Prostate gland (tissue), 2 donors: ENCODE data around the gene NEK6. TPM values are rescaled to one million over a fixed set of nuclear protein-coding genes. Genes with fewer than 3 reads are reported as not detected.

Experiments used
- DNase-seq: peaks from one replicate; pipeline ENCODE4 v3.0.0-alpha.2; 2019; ENCODE audit warnings: low spot score
- H3K27ac ChIP-seq, 2 donors: fragments of 200-600 bp; sonication (generic); 2 replicates each; pipeline ENCODE4 v1.5.1; 2017 to 2019
- H3K27me3 ChIP-seq: fragments of 200-600 bp; sonication (generic); replicated peaks from 2 replicates; pipeline ENCODE4 v1.5.1; 2019; ENCODE audit not compliant: insufficient read depth
- H3K36me3 ChIP-seq, 2 donors: fragments of 200-600 bp; sonication (generic); 1 replicate in 1 of 2; 2 replicates in 1 of 2; pipeline versions ENCODE4 v1.5.1 to v1.8.1; 2017 to 2019
- H3K4me1 ChIP-seq: fragments of 200-600 bp; sonication (generic); replicated peaks from 2 replicates; pipeline ENCODE4 v1.5.1; 2019
- H3K4me3 ChIP-seq, 2 donors: fragments of 200-600 bp; sonication (generic); 2 replicates each; pipeline ENCODE4 v1.5.1; 2017 to 2019
- H3K9me3 ChIP-seq: fragments of 200-600 bp; sonication (generic); 2 replicates; pipeline ENCODE4 v1.5.1; 2017
- CTCF ChIP-seq, 4 experiments: fragments of 200-600 bp in 2 of 4; fragments of 450-650 bp in 2 of 4; sonication (generic) in 2 of 4; IDR thresholded peaks; 1 replicate in 3 of 4; 2 replicates in 1 of 4; pipeline ENCODE4 v1.5.1; 2016 to 2019; ENCODE audit warnings: antibody characterized with exemption in 4 of 4, mild to moderate bottlenecking in 2 of 4, moderate library complexity in 2 of 4
- POLR2A ChIP-seq: fragments of 450-650 bp; IDR thresholded peaks from one replicate; pipeline ENCODE4 v1.6.1; 2016; ENCODE audit warnings: antibody characterized with exemption, mild to moderate bottlenecking
- POLR2AphosphoS5 ChIP-seq: sonication (generic); formaldehyde crosslinking; IDR thresholded peaks from one replicate; pipeline ENCODE4 v1.6.1; 2017; ENCODE audit warnings: antibody characterized with exemption
- WGBS: methylation state at CpG from one replicate; pipeline ENCODE4 v1.1.5; 2018; 5-methylcytosine and 5-hydroxymethylcytosine counted together
- intact Hi-C: fragments of 100-400 bp; cut with DNase I; formaldehyde crosslinking; loops from one replicate; pipeline ENCODE4 v1.14.2; 2022
- total RNA-seq, 2 donors: library from RNA; depleted of rRNA; stranded (reverse); fragments of >200 nt; gene quantifications; one replicate each; pipeline ENCODE4 v1.1.0, GENCODE V29; 2016

Gene NEK6
- total RNA-seq, 2 donors from 2014 or later = 32.3 to 44.2 TPM

- intact Hi-C loops = no loop called here
- Histone ChIP-seq H3K9me3 (no peaks in the 10 kb centered on the region), H3K27ac (no peak overlapping the region), H3K4me1 (no peaks in the 10 kb centered on the region), H3K36me3 (no peaks in the 10 kb centered on the region), H3K4me3 (no peak overlapping the region), H3K27me3 (no peaks in the 10 kb centered on the region)
- WGBS = 98% methylated on average over 5 of the region's 5 CpGs
- TF ChIP-seq CTCF (IDR thresholded peaks at IDR 0.05) = no peak
- no peak for TF ChIP-seq POLR2AphosphoS5
- no peak for TF ChIP-seq POLR2A
- DNase-seq = no peak
These were observed 79.8 kb downstream of the NEK6 start for GRCh38 chr9:124337562-124337961.

GRCh38 chr9:124339603-124340146 is 81.9 kb downstream of the NEK6 start:
- H3K4me1 ChIP-seq = no peaks in the 10 kb centered on the region

GRCh38 chr9:124340219-124341069 is 82.7 kb downstream of the NEK6 start:
- Histone ChIP-seq H3K27ac (no peak overlapping the region), H3K9me3 (no peaks in the 10 kb centered on the region), H3K4me3 (no peak overlapping the region), H3K27me3 (no peaks in the 10 kb centered on the region), H3K36me3 (no peaks in the 10 kb centered on the region), H3K4me1 (no peaks in the 10 kb centered on the region)
- DNase-seq = no peak
- 88% methylated on average over 17 of the region's 18 CpGs for WGBS
- intact Hi-C loops = no loop called here
- no peak for TF ChIP-seq CTCF (IDR thresholded peaks at IDR 0.05)
- TF ChIP-seq POLR2AphosphoS5 = no peak
- no peak for TF ChIP-seq POLR2A

More at GRCh38 chr9:124339603-124340146, 81.9 kb downstream of the NEK6 start:
- Histone ChIP-seq H3K27me3 (no peaks in the 10 kb centered on the region), H3K9me3 (no peaks in the 10 kb centered on the region), H3K27ac (no peak overlapping the region), H3K36me3 (no peaks in the 10 kb centered on the region), H3K4me3 (no peak overlapping the region)
- intact Hi-C loops = no loop called here
- TF ChIP-seq POLR2AphosphoS5 = no peak
- no peak for DNase-seq
- 70% methylated on average over 13 of the region's 13 CpGs for WGBS

- DNase-seq = no peak
- H3K4me3 ChIP-seq = no peak overlapping the region
- intact Hi-C loops = no loop called here
- H3K4me1 ChIP-seq = no peaks in the 10 kb centered on the region
- WGBS = 83% methylated on average over 21 of the region's 21 CpGs
- no peaks in the 10 kb centered on the region for H3K27me3 ChIP-seq
- no peak for TF ChIP-seq POLR2A
- no peak for TF ChIP-seq CTCF (IDR thresholded peaks at IDR 0.05)
- TF ChIP-seq POLR2AphosphoS5 = no peak
- no peaks in the 10 kb centered on the region for H3K9me3 ChIP-seq
- no peak overlapping the region for H3K27ac ChIP-seq
- no peaks in the 10 kb centered on the region for H3K36me3 ChIP-seq
These were observed 83.9 kb downstream of the NEK6 start for GRCh38 chr9:124341455-124342170.

- intact Hi-C loops = no loop called here
- Histone ChIP-seq H3K9me3 (no peaks in the 10 kb centered on the region), H3K4me3 (no peak overlapping the region), H3K4me1 (no peaks in the 10 kb centered on the region), H3K27ac (peak overlapping the region; percentile 39 to 65), H3K27me3 (no peaks in the 10 kb centered on the region), H3K36me3 (peaks cover 0 to under 1% of the 10 kb centered on the region in 2 donors)
- DNase-seq = no peak
- WGBS = 84% methylated on average over 11 of the region's 11 CpGs
- TF ChIP-seq POLR2A (no peak), POLR2AphosphoS5 (no peak), CTCF (IDR thresholded peaks at IDR 0.05) (no peak)
These were observed 84.6 kb downstream of the NEK6 start for GRCh38 chr9:124342402-124342775.
